ENCODE results near the gene CCDC92.
"Not testable (repeated sequence)": the region's sequence is repeated elsewhere in the genome, so short reads cannot be mapped to it uniquely, and the experiment has no call there.

CCDC92 gene

GRCh38 chr12:123948796-123949769, 23.5 kb downstream of the CCDC92 start:
- no peak for DNase-seq (ENCODE audit: low read depth)

DNA sequence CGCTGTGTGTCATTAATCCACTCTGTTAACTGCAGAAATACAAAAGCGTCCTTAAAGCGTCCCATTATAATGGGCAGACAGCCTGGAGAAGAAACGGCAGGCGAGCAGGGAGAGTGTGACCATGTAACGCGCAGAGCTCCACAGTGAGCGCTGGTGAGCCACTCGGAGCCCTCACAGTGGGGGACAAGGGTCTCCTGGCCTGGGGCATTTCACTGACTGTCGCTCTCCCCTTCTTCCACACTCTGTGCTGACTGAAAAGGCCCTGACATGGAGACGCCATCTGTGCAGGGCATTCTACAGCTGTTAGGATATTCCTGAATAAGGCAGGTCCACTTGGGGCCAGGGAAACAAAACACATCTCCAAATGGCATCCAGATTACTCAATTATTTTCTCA, 24.2 kb downstream of the CCDC92 start:
- no peak for DNase-seq (ENCODE audit: low read depth)

DNA sequence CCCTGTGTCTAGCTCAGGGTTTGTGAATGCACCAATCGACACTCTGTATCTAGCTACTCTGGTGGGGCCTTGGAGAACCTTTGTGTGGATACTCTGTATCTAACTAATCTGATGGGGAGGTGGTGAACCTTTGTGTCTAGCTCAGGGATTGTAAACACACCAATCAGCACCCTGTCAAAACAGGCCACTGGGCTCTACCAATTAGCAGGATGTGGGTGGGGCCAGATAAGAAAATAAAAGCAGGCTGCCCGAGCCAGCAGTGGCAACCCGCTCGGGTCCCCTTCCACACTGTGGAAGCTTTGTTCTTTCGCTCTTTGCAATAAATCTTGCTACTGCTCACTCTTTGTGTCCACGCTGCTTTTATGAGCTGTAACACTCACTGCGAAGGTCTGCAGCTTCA, 25.1 kb downstream of the CCDC92 start:
- not testable (repeated sequence) for DNase-seq (ENCODE audit: low read depth)

GRCh38 chr12:123946516-123947505, 25.8 kb downstream of the CCDC92 start:
- DNase-seq (ENCODE audit: low read depth) = not testable (repeated sequence)

GRCh38 chr12:123946152-123946515, 26.5 kb downstream of the CCDC92 start:
- DNase-seq (ENCODE audit: low read depth) = no peak

- DNase-seq (ENCODE audit: low read depth) = no peak
Measured at GRCh38 chr12:123945287-123946151, 27.1 kb downstream of the CCDC92 start.

GRCh38 chr12:123944696-123945095, 27.9 kb downstream of the CCDC92 start:
- no peak for DNase-seq (ENCODE audit: low read depth)

DNA sequence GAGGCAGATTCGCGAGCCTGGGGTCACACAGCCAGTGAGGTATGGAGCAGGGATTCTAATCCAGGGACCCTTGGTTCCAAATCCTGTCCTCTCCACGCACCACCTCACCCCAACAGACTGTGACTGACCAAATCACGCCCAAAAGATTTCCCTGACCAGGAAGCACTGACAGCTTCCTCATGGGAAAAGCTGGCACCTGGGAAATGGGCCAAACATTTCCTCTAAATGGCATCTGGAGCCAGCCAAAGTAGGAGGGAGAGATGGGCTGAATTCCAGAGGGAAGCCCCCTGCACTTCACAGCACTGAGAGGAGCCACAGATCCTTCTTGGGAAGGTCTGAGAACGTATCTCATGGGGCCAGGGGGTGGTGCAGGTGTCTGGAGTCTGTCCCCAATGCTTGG, 28.8 kb downstream of the CCDC92 start:
- no peak for DNase-seq (ENCODE audit: low read depth)

DNA sequence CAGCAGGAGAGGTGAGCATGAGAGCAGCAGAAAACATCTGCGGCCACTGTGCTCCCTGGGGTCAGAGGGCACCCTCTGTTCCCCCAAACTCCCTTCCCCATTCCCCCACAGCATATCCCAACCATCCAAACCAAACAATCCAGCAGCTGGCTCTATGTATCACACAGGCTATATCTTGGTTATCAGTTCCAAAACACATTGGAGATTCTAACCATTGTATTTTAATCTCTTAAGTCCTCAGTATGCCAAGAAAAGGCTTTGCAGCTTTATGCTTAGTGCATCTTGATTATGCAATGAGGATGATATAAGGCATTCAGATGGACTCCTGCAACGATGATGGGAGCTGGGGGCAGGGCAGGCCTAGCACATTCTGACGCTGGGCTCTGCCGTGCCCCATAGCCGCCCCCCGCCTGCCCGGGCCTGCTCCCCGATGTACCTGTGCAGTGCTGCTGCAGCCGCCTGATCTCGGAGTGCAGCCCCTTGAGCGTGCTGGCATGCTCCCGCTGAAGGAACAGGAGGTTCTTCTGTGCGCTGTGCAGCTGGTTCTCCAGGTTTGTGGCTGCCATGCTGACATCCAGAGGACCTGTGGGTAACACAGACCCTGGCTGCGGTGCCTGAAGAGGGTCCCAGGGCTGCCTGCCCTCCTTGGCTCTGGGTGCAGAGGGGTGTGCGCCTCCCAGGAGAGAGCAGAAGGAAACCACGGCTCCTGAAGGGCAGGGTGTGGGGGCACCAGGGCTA, 29.6 kb downstream of the CCDC92 start:
- no peak for DNase-seq (ENCODE audit: low read depth)

DNA sequence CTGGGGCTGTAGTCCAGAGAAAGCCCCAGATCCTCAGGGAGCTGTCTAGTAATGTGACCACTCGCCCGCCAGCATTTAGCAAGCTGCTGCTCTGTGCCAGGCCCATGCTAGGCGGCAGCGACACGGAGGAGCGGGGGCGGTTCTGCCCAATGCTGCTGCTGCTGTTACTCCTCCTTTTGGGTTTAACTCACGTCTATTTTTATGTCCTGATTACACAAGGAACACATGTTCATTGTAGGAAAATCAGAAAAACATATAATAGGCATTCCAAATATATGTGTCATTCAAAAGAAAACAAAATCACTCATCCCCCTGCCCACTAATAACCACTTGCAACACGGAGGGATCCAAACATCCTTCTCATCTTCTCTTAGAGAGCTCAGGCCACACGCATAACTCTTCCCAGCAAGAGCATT, 30.4 kb downstream of the CCDC92 start:
- no peak for DNase-seq (ENCODE audit: low read depth)

- DNase-seq (ENCODE audit: low read depth) = no peak
Measured at GRCh38 chr12:123941624-123942237, 30.9 kb downstream of the CCDC92 start.

GRCh38 chr12:123941000-123941399, 31.6 kb downstream of the CCDC92 start:
- no peak for DNase-seq (ENCODE audit: low read depth)

DNA sequence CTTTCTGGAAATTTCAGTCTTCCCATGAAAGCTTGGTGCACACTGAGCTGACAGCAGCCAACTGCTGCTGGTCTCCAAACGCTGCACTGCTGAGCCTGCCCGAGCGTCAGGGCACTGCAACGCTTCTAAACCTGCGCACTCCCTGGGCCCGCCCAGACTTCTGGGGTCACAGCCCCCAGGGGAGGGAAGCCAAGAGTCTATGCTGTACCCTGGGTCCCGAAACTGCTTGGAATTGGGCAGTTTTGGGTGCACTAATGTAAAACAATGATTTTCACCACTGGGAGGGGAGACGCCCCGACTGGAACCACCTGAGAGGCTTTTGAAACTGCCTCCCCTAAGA, 32.0 kb downstream of the CCDC92 start:
- DNase-seq (ENCODE audit: low read depth) = no peak

DNA sequence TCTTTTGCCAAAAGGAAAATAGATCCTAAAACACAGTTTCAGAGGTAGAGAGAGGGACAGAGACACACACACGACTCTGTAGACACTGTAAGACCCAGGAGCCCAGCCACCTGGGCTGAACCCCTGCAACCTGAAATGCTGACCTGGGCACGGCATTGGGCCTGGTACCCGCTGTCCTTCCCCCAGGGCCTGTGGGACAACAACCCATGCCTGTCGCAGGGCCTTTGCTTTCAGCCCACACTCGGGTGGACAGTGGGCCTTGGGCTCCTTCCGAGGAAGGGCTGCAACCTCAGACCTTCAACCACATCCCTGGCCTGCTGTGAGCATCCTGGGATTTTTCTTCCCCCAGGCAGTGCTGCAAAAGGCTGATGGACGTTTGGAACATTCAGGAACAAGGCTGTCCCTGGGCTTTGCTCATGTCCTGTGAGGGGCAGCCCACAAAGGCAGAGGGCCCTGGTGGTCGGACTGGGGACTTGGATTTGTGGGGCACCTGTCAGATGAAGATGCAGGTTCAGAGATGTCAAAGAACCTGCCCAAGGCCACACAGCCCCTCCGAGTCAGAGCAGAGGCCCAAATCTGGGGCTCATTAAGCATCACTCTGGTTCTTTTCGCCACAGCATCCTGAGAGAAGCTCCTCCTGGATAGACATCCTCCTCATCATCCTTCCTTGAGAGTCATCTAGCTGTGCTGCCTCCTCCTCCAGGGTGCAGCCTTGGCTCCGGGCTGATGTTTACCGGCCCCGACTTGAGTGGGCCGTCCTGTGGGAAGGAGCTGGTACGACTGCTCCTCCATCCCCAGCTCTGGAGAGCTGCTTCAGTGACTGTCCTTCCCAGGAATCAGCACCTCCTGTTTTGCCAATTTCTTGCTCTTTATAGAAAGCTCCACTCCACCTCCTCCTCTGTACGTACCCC, 32.7 kb downstream of the CCDC92 start:
- no peak for DNase-seq (ENCODE audit: low read depth)

DNA sequence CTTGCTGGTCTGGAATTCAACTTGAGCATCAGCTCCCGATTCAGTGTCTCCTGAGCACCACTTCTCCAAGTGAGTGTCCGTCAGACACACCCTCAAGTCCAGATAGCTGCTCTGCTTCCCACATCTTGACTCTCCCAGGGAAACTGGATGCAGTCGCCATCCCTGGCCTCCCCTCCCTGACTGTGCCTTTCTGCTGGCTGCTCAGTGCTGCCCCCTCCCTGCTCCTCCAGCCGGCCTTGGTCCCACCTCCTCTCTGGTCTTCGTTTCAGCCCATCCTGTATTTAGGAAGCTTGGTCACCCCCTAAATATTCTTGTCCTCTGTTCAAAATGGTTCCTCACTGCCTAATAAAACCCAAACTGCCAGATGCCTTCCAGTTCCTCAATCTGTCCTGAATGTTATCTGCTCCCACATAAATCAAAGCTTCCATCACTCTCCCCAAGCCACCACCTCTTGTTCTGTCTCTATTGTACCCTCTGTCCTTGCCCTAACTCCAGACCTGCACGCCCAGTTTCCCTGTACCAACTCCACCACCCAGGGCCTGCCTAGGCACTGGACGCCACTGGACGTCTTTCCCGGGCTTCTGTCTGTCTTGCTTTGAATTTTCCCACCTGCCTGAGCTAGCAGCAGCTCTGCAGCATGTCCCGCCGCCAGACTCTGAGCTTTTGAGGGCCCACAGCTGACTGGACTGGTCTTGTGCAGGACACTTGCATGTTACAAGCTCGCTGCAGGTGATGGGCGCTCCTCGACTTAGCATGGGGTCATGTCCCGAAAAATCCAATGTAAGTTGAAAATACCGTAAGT, 33.8 kb downstream of the CCDC92 start:
- no peak for DNase-seq (ENCODE audit: low read depth)

GRCh38 chr12:123937707-123938591, 34.7 kb downstream of the CCDC92 start:
- no peak for DNase-seq (ENCODE audit: low read depth)

DNA sequence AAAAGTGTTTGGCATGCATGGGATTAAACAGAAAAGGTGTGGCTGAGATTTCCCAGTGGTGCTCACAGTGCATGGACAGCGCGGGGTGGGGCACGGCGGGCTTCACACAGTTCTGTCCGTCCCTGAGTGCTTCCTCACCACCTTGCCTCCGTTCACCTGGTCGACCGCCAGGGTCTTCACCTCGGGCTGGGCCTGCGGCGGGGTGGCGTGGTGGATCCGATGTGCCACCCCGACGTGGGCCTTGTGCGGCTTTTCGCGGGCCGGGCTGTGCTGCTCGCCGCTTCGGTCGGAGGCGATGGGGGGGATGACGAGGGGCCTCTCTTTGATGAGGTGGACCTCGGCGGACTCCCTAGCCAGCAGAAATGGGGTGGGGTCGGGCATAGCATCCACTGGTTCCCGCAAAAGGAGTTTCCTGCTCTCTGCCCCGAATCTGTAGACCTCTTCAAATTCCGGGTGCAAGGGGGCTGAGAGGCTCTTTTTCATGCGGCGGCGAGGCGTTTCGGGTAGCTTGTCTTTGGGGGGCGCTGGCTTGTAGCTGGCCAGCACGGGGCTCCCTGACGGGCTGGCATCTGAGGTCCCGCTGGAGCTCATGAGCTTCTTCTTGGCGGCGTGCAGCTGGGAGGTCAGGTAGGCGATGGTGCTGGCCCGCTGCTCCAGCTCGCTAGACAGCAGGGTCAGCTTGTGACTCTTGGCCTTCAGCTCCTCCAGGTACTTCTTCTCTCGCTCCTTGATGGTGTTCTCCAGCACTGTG, 35.5 kb downstream of the CCDC92 start:
- DNase-seq (ENCODE audit: low read depth) = no peak
